Duodenal mucosa (tissue), 2 donors: ENCODE measurements around the gene YTHDC1.
"Not testable (repeated sequence)": the region's sequence is repeated elsewhere in the genome, so short reads cannot be mapped to it uniquely, and the experiment has no call there.

Experiments used
- H3K27ac ChIP-seq: one replicate; pipeline ENCODE4 v1.7.0; 2013; ENCODE audit warnings: low read depth, low read length
- H3K27me3 ChIP-seq, 2 donors: one replicate each; pipeline ENCODE4 v1.7.0; 2013; ENCODE audit warnings: low read length in 2 of 2, control low read depth in 1 of 2; ENCODE audit not compliant: insufficient read depth in 2 of 2, control insufficient read depth in 1 of 2
- H3K36me3 ChIP-seq, 2 donors: one replicate each; pipeline ENCODE4 v1.7.0; 2013; ENCODE audit warnings: low read length in 2 of 2, control low read depth in 1 of 2; ENCODE audit not compliant: insufficient read depth in 2 of 2, control insufficient read depth in 1 of 2
- H3K4me1 ChIP-seq, 2 donors: one replicate each; pipeline ENCODE4 v1.7.0; 2013; ENCODE audit warnings: low read length in 2 of 2, control low read depth in 1 of 2; ENCODE audit not compliant: insufficient read depth in 2 of 2, control insufficient read depth in 1 of 2
- H3K4me3 ChIP-seq, 2 donors: one replicate each; pipeline ENCODE4 v1.7.0; 2013; ENCODE audit warnings: low read length in 2 of 2, low read depth in 1 of 2
- H3K9ac ChIP-seq, 2 donors: one replicate each; pipeline ENCODE4 v1.7.0; 2013; ENCODE audit warnings: low read length in 2 of 2, low read depth in 1 of 2
- H3K9me3 ChIP-seq, 2 donors: one replicate each; pipeline ENCODE4 v1.7.0; 2013; ENCODE audit warnings: low read length in 2 of 2, control low read depth in 1 of 2; ENCODE audit not compliant: control insufficient read depth in 1 of 2

YTHDC1 gene

GRCh38 chr4:68349649-68350360 lies at the start of gene YTHDC1:
Gene YTHDC1, minus strand, starts transcription at chr4:68350090. Its CDS starts 337 bp downstream, at chr4:68349753.
- peak within 1 kb of the TSS; percentile 83 to 94 for H3K4me3 ChIP-seq
- H3K27ac ChIP-seq: peak within 1 kb of the TSS; percentile 98
- peaks cover 15 to 17% of the 10 kb centered on the region in 2 donors for H3K4me1 ChIP-seq
- no peaks in the 10 kb centered on the region for H3K36me3 ChIP-seq
- peak within 1 kb of the TSS; percentile 97 to 98 for H3K9ac ChIP-seq
- no peaks in the 10 kb centered on the region for H3K9me3 ChIP-seq
- H3K27me3 ChIP-seq: no peaks in the 10 kb centered on the region

DNA sequence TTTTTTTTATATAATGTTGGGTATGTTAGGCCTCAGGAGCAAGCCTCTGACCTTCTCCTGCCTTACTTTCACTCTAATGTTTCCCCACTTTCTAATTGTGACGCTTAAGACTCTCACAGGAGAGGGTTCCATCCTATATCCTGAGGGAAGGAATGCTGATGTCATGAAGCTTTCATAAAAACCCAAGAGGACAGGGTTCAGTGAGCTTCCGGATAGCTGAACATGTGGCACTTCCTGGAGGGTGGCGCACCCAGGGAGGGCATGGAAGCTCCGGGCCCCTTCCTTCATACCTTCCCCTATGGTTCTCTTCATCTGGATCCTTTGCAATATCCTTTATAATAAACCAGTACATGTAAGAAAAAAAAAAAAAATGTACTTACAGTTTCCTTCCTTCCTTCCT lies 49.4 kb upstream of the YTHDC1 start:
- no peak overlapping the region for H3K4me3 ChIP-seq

DNA sequence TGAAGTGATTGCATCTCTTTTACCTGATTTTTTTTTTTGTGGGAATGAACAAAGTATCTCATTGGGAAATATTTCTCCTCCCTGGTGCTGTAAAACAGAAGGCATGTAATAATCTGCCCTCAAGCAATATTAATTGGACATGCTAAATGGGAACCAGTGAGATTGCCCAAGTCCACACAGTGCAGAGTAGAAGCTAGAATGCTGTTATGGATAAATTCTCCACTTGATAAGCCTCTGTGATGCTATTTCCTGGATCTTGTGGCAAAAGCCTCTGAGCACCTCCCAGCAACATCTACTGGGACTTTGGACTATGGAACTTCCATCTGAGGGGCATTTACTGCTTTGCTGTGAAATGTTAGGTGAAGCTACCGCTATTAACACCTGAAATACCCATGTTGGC lies 46.9 kb upstream of the YTHDC1 start:
- H3K4me1 ChIP-seq: no peaks in the 10 kb centered on the region
- no peak overlapping the region for H3K9ac ChIP-seq
- no peak overlapping the region for H3K27ac ChIP-seq
- no peaks in the 10 kb centered on the region for H3K27me3 ChIP-seq
- no peak overlapping the region for H3K4me3 ChIP-seq
- H3K9me3 ChIP-seq: no peaks in the 10 kb centered on the region
- no peaks in the 10 kb centered on the region for H3K36me3 ChIP-seq

More for the DNA sequence above, 49.4 kb upstream of the YTHDC1 start:
- Histone ChIP-seq H3K9me3 (no peaks in the 10 kb centered on the region), H3K36me3 (no peaks in the 10 kb centered on the region), H3K27ac (no peak overlapping the region), H3K27me3 (no peaks in the 10 kb centered on the region), H3K9ac (no peak overlapping the region), H3K4me1 (no peaks in the 10 kb centered on the region)

- H3K9ac ChIP-seq: no peak overlapping the region
- H3K27me3 ChIP-seq: no peaks in the 10 kb centered on the region
- H3K36me3 ChIP-seq: no peaks in the 10 kb centered on the region
- H3K27ac ChIP-seq: no peak overlapping the region
- no peak overlapping the region for H3K4me3 ChIP-seq
- H3K4me1 ChIP-seq: no peaks in the 10 kb centered on the region
- H3K9me3 ChIP-seq: no peaks in the 10 kb centered on the region
Observed at GRCh38 chr4:68391436-68391835, 41.5 kb upstream of the YTHDC1 start.

DNA sequence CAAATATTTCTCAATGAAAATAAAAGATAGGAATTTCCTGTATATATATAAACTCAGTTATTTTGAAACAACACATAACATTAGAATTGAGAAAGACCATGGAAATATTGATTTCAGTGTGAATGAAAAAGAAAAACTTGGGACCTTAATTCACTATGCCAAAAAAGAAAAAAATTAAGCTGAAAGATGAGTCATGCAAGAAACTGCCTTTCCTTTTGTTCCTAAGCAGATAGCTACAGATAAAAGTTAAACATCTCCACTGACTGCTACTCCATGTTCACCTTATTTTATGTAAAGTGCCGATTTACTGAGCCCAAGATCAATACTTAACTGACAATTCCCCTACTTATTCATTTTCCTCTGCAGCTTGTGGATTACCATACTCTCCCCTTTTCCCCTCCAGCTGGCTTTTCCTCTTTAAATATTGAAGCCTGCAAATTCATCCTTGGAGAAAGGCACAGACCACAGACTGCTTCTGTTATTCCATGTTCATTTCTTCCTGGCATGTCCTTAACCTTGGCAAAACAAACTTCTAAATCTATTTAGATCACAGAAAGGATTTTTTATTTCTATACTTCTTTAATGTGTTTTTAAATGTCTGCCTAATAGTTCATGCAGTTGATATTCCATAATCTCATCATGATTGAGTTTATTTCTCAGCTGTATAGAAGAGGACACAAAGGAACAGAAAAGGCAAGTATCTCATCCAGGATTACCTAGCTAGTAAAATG lies 40.5 kb upstream of the YTHDC1 start:
- Histone ChIP-seq H3K4me1 (no peaks in the 10 kb centered on the region), H3K27me3 (no peaks in the 10 kb centered on the region), H3K9me3 (no peaks in the 10 kb centered on the region)

GRCh38 chr4:68389386-68389913 lies 39.6 kb upstream of the YTHDC1 start:
- not testable (repeated sequence) for H3K27me3 ChIP-seq, H3K9me3 ChIP-seq, H3K36me3 ChIP-seq, H3K27ac ChIP-seq, H3K4me3 ChIP-seq, H3K9ac ChIP-seq, H3K4me1 ChIP-seq

More for the DNA sequence above, 40.5 kb upstream of the YTHDC1 start:
- no peak overlapping the region for H3K4me3 ChIP-seq
- H3K27ac ChIP-seq: no peak overlapping the region
- no peaks in the 10 kb centered on the region for H3K36me3 ChIP-seq
- H3K9ac ChIP-seq: no peak overlapping the region

DNA sequence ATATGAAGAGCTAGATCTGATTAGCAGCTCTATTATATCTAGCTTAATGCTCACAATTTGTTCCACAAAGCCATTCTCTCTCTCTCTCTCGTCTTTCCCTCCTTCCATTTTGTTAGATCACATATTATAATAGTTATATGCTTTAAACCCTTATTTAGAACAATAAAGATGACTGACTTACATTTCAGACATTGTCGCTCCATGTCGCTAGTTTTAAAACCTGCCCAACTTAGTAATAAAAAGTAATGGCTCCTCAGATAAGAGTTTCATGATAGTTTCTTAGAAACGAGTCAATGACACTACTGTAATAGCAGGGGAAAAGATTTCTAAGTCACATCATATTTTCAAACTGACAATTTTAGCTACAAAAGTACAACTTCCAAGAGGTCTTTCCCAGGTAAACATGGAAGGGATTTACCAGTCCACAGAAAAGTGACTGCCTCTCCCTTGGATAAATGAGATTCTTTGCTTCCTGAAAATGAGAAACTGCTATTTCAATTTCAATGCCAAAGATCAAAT lies 38.5 kb upstream of the YTHDC1 start:
- Histone ChIP-seq H3K9me3 (no peaks in the 10 kb centered on the region), H3K36me3 (no peaks in the 10 kb centered on the region), H3K9ac (no peak overlapping the region), H3K4me1 (no peaks in the 10 kb centered on the region), H3K27me3 (peaks cover 0 to 5% of the 10 kb centered on the region in 2 donors), H3K27ac (no peak overlapping the region), H3K4me3 (no peak overlapping the region)

- no peak overlapping the region for H3K4me3 ChIP-seq
- H3K27ac ChIP-seq: no peak overlapping the region
- H3K36me3 ChIP-seq: no peaks in the 10 kb centered on the region
- H3K9me3 ChIP-seq: no peaks in the 10 kb centered on the region
- H3K27me3 ChIP-seq: peaks cover 0 to 5% of the 10 kb centered on the region in 2 donors
- no peaks in the 10 kb centered on the region for H3K4me1 ChIP-seq
- no peak overlapping the region for H3K9ac ChIP-seq
Observed at GRCh38 chr4:68385267-68385666, 35.4 kb upstream of the YTHDC1 start.

GRCh38 chr4:68383115-68383514 lies 33.2 kb upstream of the YTHDC1 start:
- H3K9me3 ChIP-seq: no peaks in the 10 kb centered on the region
- no peak overlapping the region for H3K4me3 ChIP-seq
- no peak overlapping the region for H3K9ac ChIP-seq
- H3K27me3 ChIP-seq: peaks cover 0 to 5% of the 10 kb centered on the region in 2 donors
- no peaks in the 10 kb centered on the region for H3K36me3 ChIP-seq
- H3K27ac ChIP-seq: no peak overlapping the region
- no peaks in the 10 kb centered on the region for H3K4me1 ChIP-seq

- no peak overlapping the region for H3K9ac ChIP-seq
- H3K36me3 ChIP-seq: no peaks in the 10 kb centered on the region
- H3K9me3 ChIP-seq: no peaks in the 10 kb centered on the region
- H3K27ac ChIP-seq: no peak overlapping the region
- H3K4me1 ChIP-seq: peaks cover 0 to 4% of the 10 kb centered on the region in 2 donors
- H3K27me3 ChIP-seq: peaks cover 0 to 5% of the 10 kb centered on the region in 2 donors
- H3K4me3 ChIP-seq: no peak overlapping the region
Observed at GRCh38 chr4:68378226-68378625, 28.3 kb upstream of the YTHDC1 start.
